Small intestine (tissue), 7 donors: ENCODE measurements around the gene RRAGD. TPM values are rescaled to one million over a fixed set of nuclear protein-coding genes. Genes with fewer than 3 reads are reported as not detected.

ENCODE experiments used
- DNase-seq, 2 donors: peaks; one replicate each; pipeline versions ENCODE4 v3.0.0 to v3.0.0-alpha.2; 2013
- FAIRE-seq: peaks from 2 replicates; lab custom pipeline; 2012; peaks lifted over from hg19 to GRCh38; lab: Jason Lieb, UNC
- H3K27ac ChIP-seq, 3 donors: one replicate each; pipeline ENCODE4 v1.5.1; 2013; ENCODE audit warnings: low read length in 2 of 3, mild to moderate bottlenecking in 2 of 3, control low read depth in 1 of 3, inconsistent platforms in 1 of 3, low read depth in 1 of 3, moderate library complexity in 1 of 3
- H3K27me3 ChIP-seq, 3 donors: one replicate each; pipeline ENCODE4 v1.6.1; 2013; ENCODE audit warnings: low read length in 3 of 3, inconsistent platforms in 1 of 3; ENCODE audit not compliant: control insufficient read depth in 3 of 3, insufficient read depth in 3 of 3
- H3K36me3 ChIP-seq, 3 donors: one replicate each; pipeline ENCODE4 v1.6.1; 2013; ENCODE audit warnings: low read length in 3 of 3, inconsistent platforms in 1 of 3, low read depth in 1 of 3, mild to moderate bottlenecking in 1 of 3, moderate library complexity in 1 of 3; ENCODE audit not compliant: control insufficient read depth in 3 of 3, insufficient read depth in 2 of 3
- H3K4me1 ChIP-seq, 3 donors: one replicate each; pipeline ENCODE4 v1.6.1; 2013; ENCODE audit warnings: low read length in 2 of 3, inconsistent platforms in 1 of 3, low read depth in 1 of 3, mild to moderate bottlenecking in 1 of 3, moderate library complexity in 1 of 3; ENCODE audit not compliant: control insufficient read depth in 3 of 3, insufficient read depth in 2 of 3
- H3K4me3 ChIP-seq, 3 donors: one replicate each; pipeline ENCODE4 v1.5.1; 2013; ENCODE audit warnings: low read length in 3 of 3, control low read depth in 1 of 3, inconsistent platforms in 1 of 3, low read depth in 1 of 3, mild to moderate bottlenecking in 1 of 3, moderate library complexity in 1 of 3
- H3K9me3 ChIP-seq, 2 donors: one replicate each; pipeline ENCODE4 v1.6.1; 2013; ENCODE audit warnings: low read depth in 1 of 2, low read length in 1 of 2; ENCODE audit not compliant: control insufficient read depth in 2 of 2, insufficient read depth in 1 of 2
- WGBS, 3 donors: extraction: QIAGEN DNeasy Blood & Tissue Kit; methylation state at CpG; one replicate each; pipeline ENCODE4 v1.1.7; 2013; 5-methylcytosine and 5-hydroxymethylcytosine counted together
- polyA plus RNA-seq, 4 donors: library from polyadenylated mRNA; stranded (reverse) in 3 of 4; unstranded in 1 of 4; fragments of 200-250 nt in 3 of 4; fragments of 120-200 nt in 1 of 4; gene quantifications; one replicate each; pipeline versions ENCODE4 v1.2.1 to v1.2.3, GENCODE V29; 2013
- donor health status: healthy with polysubstance abuse.
- donor health status: control.
- donor health status: control.
- donor health status: Bipolar disorder and iron deficiency.
- donor health status: healthy.

RRAGD gene
- polyA plus RNA-seq, 4 donors: 0.67 to 63.9 (median 2.6) TPM

DNA sequence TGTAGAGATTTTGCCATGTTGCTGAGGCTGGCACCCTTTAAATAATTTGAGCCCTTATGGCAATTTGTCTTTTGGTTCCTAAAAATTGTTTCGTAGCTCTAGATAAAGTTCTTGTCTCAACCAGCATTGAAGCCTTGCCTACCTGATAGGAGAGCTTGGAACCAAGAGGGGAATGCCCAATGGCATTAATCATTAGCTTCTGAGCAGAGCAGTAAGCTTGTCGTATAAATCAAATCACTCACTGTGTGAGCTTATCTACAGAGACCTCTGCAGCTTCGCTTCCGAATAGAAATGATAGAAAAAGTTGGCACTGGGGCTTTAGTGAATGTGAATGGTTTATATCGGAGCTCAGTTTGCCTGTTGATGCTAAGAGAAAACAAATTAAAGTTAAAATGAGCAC, 31.6 kb upstream of the RRAGD start:
- WGBS, 3 donors: 11 to 55% (median 34%) methylated on average over 5 of the region's 5 CpGs
- H3K9me3 ChIP-seq: no peaks in the 10 kb centered on the region
- no peaks in the 10 kb centered on the region for H3K36me3 ChIP-seq
- no peak overlapping the region for H3K27ac ChIP-seq
- H3K4me1 ChIP-seq: no peaks in the 10 kb centered on the region
- peak in 1 of 2 donors; percentile 24 for DNase-seq
- H3K27me3 ChIP-seq: no peaks in the 10 kb centered on the region
- FAIRE-seq: no peak
- no peak overlapping the region for H3K4me3 ChIP-seq

- WGBS, 3 donors: 89 to 96% (median 95%) methylated on average over 3 of the region's 3 CpGs
These were observed 28.1 kb upstream of the RRAGD start for GRCh38 chr6:89440200-89440599.

DNA sequence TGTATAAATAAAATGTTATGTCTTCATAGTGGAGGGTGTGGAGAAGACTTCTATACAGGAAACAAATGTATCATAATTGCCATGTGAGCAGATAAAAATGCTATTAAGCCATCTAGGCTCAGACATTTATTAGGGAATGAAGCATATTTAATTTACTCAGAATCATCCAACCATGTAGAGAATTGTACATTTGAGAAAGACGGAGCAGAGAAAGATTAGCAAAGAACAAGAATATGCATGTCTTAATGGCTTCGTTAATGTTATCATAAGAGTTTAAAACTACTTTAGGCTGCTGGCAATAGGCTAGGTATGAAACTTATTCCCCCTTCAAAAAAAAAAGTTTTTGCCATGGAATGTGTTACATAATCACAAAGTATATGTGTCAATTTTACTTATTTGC, 26.9 kb upstream of the RRAGD start:
- FAIRE-seq: no peak
- H3K9me3 ChIP-seq: no peaks in the 10 kb centered on the region
- no peaks in the 10 kb centered on the region for H3K4me1 ChIP-seq
- no peaks in the 10 kb centered on the region for H3K36me3 ChIP-seq
- DNase-seq: no peak
- WGBS, 3 donors: 94 to 96% (median 95%) methylated on average over 2 of the region's 2 CpGs
- peaks cover 0 to 6% (median 0%) of the 10 kb centered on the region in 3 donors for H3K27me3 ChIP-seq
- H3K27ac ChIP-seq: no peak overlapping the region
- H3K4me3 ChIP-seq: no peak overlapping the region

More at GRCh38 chr6:89440200-89440599, 28.1 kb upstream of the RRAGD start:
- Histone ChIP-seq H3K9me3 (no peaks in the 10 kb centered on the region), H3K4me3 (no peak overlapping the region), H3K27me3 (peaks cover 0 to 2% (median 0%) of the 10 kb centered on the region in 3 donors), H3K4me1 (no peaks in the 10 kb centered on the region), H3K27ac (no peak overlapping the region), H3K36me3 (no peaks in the 10 kb centered on the region)
- FAIRE-seq (no peak), DNase-seq (no peak)

GRCh38 chr6:89438248-89438647, 26.2 kb upstream of the RRAGD start:
- FAIRE-seq: no peak
- H3K4me1 ChIP-seq: no peaks in the 10 kb centered on the region
- DNase-seq: peak; percentile 28 to 35
- no peaks in the 10 kb centered on the region for H3K9me3 ChIP-seq
- H3K27me3 ChIP-seq: peaks cover 0 to 14% (median 0%) of the 10 kb centered on the region in 3 donors
- H3K27ac ChIP-seq: no peak overlapping the region
- no peaks in the 10 kb centered on the region for H3K36me3 ChIP-seq
- 53 to 73% (median 70%) methylated on average over 1 of the region's 1 CpG for WGBS, 3 donors
- no peak overlapping the region for H3K4me3 ChIP-seq

GRCh38 chr6:89436226-89436625, 24.2 kb upstream of the RRAGD start:
- Histone ChIP-seq H3K27ac (no peak overlapping the region), H3K27me3 (peaks cover 0 to 19% (median 0%) of the 10 kb centered on the region in 3 donors), H3K4me1 (peaks cover 0 to 5% (median 0%) of the 10 kb centered on the region in 3 donors), H3K4me3 (no peak overlapping the region), H3K9me3 (no peaks in the 10 kb centered on the region), H3K36me3 (no peaks in the 10 kb centered on the region)
- DNase-seq (no peak), FAIRE-seq (no peak)
- 48 to 70% (median 68%) methylated on average over 2 of the region's 2 CpGs for WGBS, 3 donors

DNA sequence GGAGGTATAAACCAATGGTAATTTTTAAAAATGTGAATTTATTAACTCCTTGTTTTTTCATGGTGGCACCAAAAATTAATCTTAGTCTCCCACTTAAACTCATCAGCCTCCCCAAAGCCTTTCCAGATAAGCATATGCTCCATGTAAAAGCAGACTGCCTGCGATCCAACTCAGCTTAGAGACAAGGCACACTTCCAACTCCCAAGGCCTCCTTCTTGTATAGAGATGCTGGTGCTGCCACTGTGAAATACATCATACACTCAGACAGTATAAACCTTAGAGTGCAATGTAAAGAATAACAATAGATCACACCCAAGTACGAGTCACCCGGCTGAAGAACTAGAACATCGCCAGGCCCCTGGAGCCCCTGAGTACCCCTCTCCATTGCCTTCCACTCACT, 22.9 kb upstream of the RRAGD start:
- 77 to 89% (median 89%) methylated on average over 4 of the region's 4 CpGs for WGBS, 3 donors
- peaks cover 0 to 26% (median 0%) of the 10 kb centered on the region in 3 donors for H3K27me3 ChIP-seq
- H3K4me1 ChIP-seq: peaks cover 0 to 5% (median 0%) of the 10 kb centered on the region in 3 donors
- FAIRE-seq (no peak), DNase-seq (no peak)
- H3K27ac ChIP-seq: no peak overlapping the region
- H3K36me3 ChIP-seq: no peaks in the 10 kb centered on the region
- no peak overlapping the region for H3K4me3 ChIP-seq
- H3K9me3 ChIP-seq: no peaks in the 10 kb centered on the region

GRCh38 chr6:89434150-89434499, 22.1 kb upstream of the RRAGD start:
- 63 to 81% (median 66%) methylated on average over 3 of the region's 3 CpGs for WGBS, 3 donors
- Histone ChIP-seq H3K36me3 (no peaks in the 10 kb centered on the region), H3K9me3 (no peaks in the 10 kb centered on the region), H3K4me3 (no peak overlapping the region), H3K4me1 (peaks cover 0 to 5% (median 0%) of the 10 kb centered on the region in 3 donors), H3K27ac (no peak overlapping the region), H3K27me3 (peaks cover 0 to 26% (median 0%) of the 10 kb centered on the region in 3 donors)
- no peak for DNase-seq
- FAIRE-seq: no peak

DNA sequence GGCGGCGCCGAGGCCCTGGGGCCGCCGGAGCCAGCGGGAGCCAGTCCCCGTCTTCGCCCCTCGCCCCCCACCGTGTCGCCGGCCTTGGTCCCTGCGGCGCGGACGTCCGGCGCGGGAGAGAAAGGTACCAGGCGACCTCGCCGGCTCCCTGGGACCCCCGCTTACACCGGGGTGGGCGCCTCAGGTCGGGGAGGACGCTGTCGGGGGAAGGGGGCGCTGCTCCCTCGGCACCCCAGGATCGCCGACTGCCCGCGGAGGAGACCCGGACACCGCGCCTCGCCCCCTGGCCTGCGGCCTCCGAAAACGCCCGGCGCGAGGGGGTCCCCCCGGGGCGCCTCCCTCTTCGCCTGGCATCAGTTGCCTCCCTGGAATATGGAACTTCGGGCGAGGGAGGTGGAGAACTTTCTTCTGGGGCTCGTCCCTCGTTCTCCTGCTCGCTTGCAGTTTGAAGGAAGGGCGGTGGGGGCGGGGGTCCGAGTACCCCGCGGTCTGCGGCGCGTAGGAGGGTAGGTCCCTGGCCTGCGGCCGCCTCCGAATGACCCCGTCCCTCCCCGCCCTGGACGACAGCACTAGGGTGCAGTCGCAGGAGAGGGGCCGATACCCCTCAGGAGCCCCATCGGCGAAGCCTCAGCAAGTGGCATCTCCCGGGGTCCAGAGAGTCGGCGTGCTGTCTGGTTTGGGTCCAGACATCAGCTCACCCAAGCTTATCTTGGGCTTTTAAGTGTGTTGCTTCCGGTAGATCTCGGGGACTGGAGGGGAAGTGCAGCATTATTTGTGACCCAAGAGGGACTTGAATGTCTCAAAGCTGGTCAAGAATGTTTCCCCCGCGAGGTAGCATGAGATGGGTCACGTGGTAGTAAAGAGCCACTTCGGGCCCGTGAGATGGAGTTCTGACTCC, 21.4 kb upstream of the RRAGD start:
- Histone ChIP-seq H3K27me3 (peaks cover 0 to 26% (median 0%) of the 10 kb centered on the region in 3 donors), H3K4me3 (peak overlapping the region; percentile 52 to 64 (median 53)), H3K36me3 (no peaks in the 10 kb centered on the region), H3K9me3 (no peaks in the 10 kb centered on the region), H3K4me1 (peaks cover 0 to 5% (median 0%) of the 10 kb centered on the region in 3 donors), H3K27ac (no peak overlapping the region)
- FAIRE-seq (no peak), DNase-seq (peak; percentile 14 to 48)
- 2 to 5% (median 4%) methylated on average over 52 to 80 of the region's 80 CpGs for WGBS, 3 donors
